ENCODE results near the gene ITGA4. TPM values are rescaled to one million over a fixed set of nuclear protein-coding genes. Genes with fewer than 3 reads are reported as not detected.
A peak's percentile ranks its signal among the peaks of the same experiment; 100 is the strongest.

The ITGA4 gene
- total RNA-seq, 4 donors from 2014 or later: 1.6 to 9.0 (median 6.4) TPM

DNA sequence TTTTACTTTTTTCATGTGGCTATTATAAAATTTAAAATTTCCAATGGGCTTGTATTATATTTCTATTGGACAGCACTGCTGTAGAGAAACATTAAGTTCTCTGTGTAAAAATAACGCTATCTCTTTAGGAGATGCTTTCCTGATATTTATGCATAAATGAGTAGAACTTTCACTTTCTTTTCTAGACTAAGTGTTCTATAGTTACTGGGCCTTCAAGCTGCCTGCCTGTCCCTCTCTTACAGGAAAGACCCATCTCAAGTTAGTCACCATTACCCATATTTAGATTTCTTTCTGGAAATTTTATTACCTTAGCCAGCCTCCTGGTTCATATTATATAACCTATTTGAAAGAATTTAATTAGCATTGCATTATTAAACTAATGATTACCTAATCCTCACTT is 4.8 kb downstream of the ITGA4 start:
- no peak for DNase-seq
- Histone ChIP-seq H3K27me3 (peaks cover 0 to 15% (median 0%) of the 10 kb centered on the region in 4 donors), H3K27ac (no peak overlapping the region), H3K9me3 (no peaks in the 10 kb centered on the region), H3K4me3 (no peak overlapping the region), H3K36me3 (no peaks in the 10 kb centered on the region), H3K4me1 (peaks cover 2 to 12% (median 3%) of the 10 kb centered on the region in 3 donors)
- intact Hi-C loops (cut with DNase I): loop anchor here (10.0 kb wide), 1 partner anchor 1337 kb away; no protein-coding TSS in a partner anchor
- TF ChIP-seq POLR2A (IDR thresholded peaks at IDR 0.05): no peak
- no peak for TF ChIP-seq CTCF (IDR thresholded peaks at IDR 0.05)
- WGBS, 2 donors: 40 to 45% methylated on average over 1 of the region's 1 CpG

GRCh38 chr2:181463588-181463987 is 6.4 kb downstream of the ITGA4 start:
- H3K27me3 ChIP-seq: no peaks in the 10 kb centered on the region
- intact Hi-C loops (cut with DNase I): loop anchor here (10.0 kb wide), 1 partner anchor 1339 kb away; no protein-coding TSS in a partner anchor
- H3K9me3 ChIP-seq: no peaks in the 10 kb centered on the region
- no peak for DNase-seq
- no peaks in the 10 kb centered on the region for H3K4me1 ChIP-seq
- H3K36me3 ChIP-seq: no peaks in the 10 kb centered on the region
- no peak overlapping the region for H3K27ac ChIP-seq
- 71 to 88% methylated on average over 3 of the region's 3 CpGs for WGBS, 2 donors
- H3K4me3 ChIP-seq: no peak overlapping the region
- no peak for TF ChIP-seq POLR2A (IDR thresholded peaks at IDR 0.05)
- no peak for TF ChIP-seq CTCF (IDR thresholded peaks at IDR 0.05)

DNA sequence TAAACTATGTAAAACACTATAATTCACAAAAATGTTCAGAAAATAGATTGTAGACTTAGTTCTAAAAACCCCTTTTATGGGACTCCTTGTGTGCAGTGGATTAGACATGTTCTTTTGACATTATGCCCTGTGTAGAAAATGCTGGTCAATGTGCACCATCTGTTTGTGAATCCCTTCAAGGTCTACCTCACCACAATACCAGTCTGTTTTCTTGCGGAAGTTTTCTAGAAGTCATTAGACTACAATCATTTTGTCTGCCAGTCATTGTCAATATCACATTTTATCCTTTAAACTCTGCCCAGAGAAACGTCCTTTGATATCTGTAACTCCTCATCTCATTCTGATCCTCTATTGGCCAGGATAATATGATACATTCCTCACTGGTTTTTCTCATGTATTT is 7.8 kb downstream of the ITGA4 start:
- H3K36me3 ChIP-seq: no peaks in the 10 kb centered on the region
- no peak for DNase-seq
- no peak overlapping the region for H3K27ac ChIP-seq
- TF ChIP-seq CTCF (IDR thresholded peaks at IDR 0.05) (no peak), POLR2A (IDR thresholded peaks at IDR 0.05) (no peak)
- no peaks in the 10 kb centered on the region for H3K27me3 ChIP-seq
- intact Hi-C loops (cut with DNase I): loop anchor here (10.0 kb wide), 1 partner anchor 1340 kb away; no protein-coding TSS in a partner anchor
- H3K9me3 ChIP-seq: no peaks in the 10 kb centered on the region
- no peaks in the 10 kb centered on the region for H3K4me1 ChIP-seq
- H3K4me3 ChIP-seq: no peak overlapping the region
- 61 to 68% methylated on average over 2 of the region's 2 CpGs for WGBS, 2 donors

DNA sequence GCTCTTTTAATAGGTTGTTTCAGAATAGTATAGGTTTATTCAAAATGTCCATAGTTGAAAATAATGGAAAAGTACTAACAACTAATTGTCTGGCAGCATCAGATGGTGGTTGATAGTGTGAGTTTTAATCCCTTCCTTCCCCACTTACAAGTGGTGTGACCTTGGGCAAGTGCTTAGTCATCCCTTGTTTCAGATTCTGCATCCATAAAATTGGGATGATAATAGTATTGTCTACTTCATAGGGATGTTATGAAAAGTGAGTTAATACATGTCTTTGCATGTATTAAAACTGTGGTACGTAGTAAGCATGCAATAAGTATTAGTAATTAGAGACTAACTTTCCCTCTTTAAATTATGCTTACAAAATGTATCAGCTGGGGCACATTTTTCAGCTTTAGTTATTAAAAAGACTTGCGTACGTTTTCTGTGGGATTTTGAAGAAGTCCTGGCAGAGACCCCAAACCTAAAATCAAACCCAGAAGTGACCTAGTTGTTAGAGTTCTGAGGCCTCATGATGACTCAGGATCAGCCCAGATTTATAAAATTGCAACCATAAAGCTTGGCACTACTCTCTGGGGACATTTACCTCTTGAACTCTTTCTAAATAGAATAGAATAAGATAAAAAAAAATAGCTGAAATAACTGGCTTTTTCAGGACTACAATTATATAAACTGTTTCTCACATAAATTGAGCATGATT is 8.6 kb downstream of the ITGA4 start:
- Histone ChIP-seq H3K36me3 (no peaks in the 10 kb centered on the region), H3K27ac (no peak overlapping the region), H3K4me3 (no peak overlapping the region), H3K4me1 (no peaks in the 10 kb centered on the region), H3K9me3 (no peaks in the 10 kb centered on the region), H3K27me3 (no peaks in the 10 kb centered on the region)
- intact Hi-C loops (cut with DNase I): loop anchor here (10.0 kb wide), 1 partner anchor 1341 kb away; no protein-coding TSS in a partner anchor
- 33 to 48% methylated on average over 3 of the region's 3 CpGs for WGBS, 2 donors
- no peak for TF ChIP-seq CTCF (IDR thresholded peaks at IDR 0.05)
- TF ChIP-seq POLR2A (IDR thresholded peaks at IDR 0.05): no peak
- DNase-seq: no peak

- intact Hi-C loops (cut with DNase I): loop anchor here (10.0 kb wide), 1 partner anchor 1342 kb away; no protein-coding TSS in a partner anchor
- H3K27ac ChIP-seq: no peak overlapping the region
- DNase-seq: no peak
- no peaks in the 10 kb centered on the region for H3K36me3 ChIP-seq
- H3K4me1 ChIP-seq: no peaks in the 10 kb centered on the region
- no peaks in the 10 kb centered on the region for H3K27me3 ChIP-seq
- no peak overlapping the region for H3K4me3 ChIP-seq
- 44 to 51% methylated on average over 4 of the region's 4 CpGs for WGBS, 2 donors
- H3K9me3 ChIP-seq: no peaks in the 10 kb centered on the region
- TF ChIP-seq POLR2A (IDR thresholded peaks at IDR 0.05): no peak
- peak; percentile 58 to 84 (median 68) for TF ChIP-seq CTCF (IDR thresholded peaks at IDR 0.05)
These were observed 9.7 kb downstream of the ITGA4 start for GRCh38 chr2:181466661-181467576.

Data from esophagus squamous epithelium (tissue), 5 donors.